Activated naive CD8-positive, alpha-beta T cell treated with anti-CD3 and anti-CD28 coated beads for 36 hours (primary cell): ENCODE data around the gene STK40. TPM values are rescaled to one million over a fixed set of nuclear protein-coding genes. Genes with fewer than 3 reads are reported as not detected.

Experiments used
- DNase-seq: peaks from one replicate; pipeline ENCODE4 v3.0.0; 2021
- H3K27ac Mint-ChIP-seq: one replicate; pipeline ENCODE4 v1.8.0; 2022; ENCODE audit warnings: mild to moderate bottlenecking, moderate library complexity, mixed read lengths
- H3K27me3 Mint-ChIP-seq: one replicate; pipeline ENCODE4 v1.8.0; 2022; ENCODE audit warnings: mild to moderate bottlenecking, mixed read lengths
- H3K36me3 Mint-ChIP-seq: one replicate; pipeline ENCODE4 v1.8.0; 2021; ENCODE audit warnings: mild to moderate bottlenecking, mixed read lengths
- H3K4me1 Mint-ChIP-seq: one replicate; pipeline ENCODE4 v1.8.0; 2021; ENCODE audit warnings: mixed read lengths
- H3K4me3 Mint-ChIP-seq: one replicate; pipeline ENCODE4 v1.8.0; 2022; ENCODE audit warnings: mild to moderate bottlenecking, moderate library complexity, mixed read lengths
- H3K9me3 Mint-ChIP-seq: one replicate; pipeline ENCODE4 v1.8.0; 2022; ENCODE audit warnings: mixed read lengths
- total RNA-seq, 2 experiments: library from RNA; stranded (reverse); gene quantifications; one replicate each; pipeline ENCODE4 v1.2.3, GENCODE V29; 2021

Gene STK40
- total RNA-seq, 2 experiments from 2014 or later: 43.1 to 51.5 TPM

DNA sequence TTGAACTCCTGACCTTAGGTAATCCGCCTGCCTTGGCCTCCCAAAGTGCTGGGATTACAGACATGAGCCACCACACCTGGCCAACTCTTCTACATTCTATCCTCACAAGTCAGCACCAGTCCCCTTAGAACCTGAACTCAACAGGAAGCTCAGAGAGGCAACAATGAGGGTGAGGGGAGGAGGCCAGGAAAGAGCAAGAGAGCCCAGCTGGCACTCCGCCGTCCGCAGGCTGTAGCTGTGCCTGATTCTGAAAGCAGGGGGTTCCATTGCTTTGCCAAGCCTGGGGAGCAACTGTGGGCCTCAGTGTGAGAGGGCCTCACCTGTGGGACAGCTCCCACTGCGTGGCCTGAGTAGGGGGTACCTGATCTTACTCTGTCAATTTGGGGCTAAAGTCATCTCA, 18.7 kb downstream of the STK40 start:
- Mint-ChIP-seq H3K36me3 (peaks cover 4% of the 10 kb centered on the region), H3K4me1 (peaks cover 48% of the 10 kb centered on the region), H3K4me3 (no peak overlapping the region), H3K9me3 (no peaks in the 10 kb centered on the region), H3K27me3 (no peaks in the 10 kb centered on the region), H3K27ac (peak overlapping the region; percentile 87)
- DNase-seq: no peak

DNA sequence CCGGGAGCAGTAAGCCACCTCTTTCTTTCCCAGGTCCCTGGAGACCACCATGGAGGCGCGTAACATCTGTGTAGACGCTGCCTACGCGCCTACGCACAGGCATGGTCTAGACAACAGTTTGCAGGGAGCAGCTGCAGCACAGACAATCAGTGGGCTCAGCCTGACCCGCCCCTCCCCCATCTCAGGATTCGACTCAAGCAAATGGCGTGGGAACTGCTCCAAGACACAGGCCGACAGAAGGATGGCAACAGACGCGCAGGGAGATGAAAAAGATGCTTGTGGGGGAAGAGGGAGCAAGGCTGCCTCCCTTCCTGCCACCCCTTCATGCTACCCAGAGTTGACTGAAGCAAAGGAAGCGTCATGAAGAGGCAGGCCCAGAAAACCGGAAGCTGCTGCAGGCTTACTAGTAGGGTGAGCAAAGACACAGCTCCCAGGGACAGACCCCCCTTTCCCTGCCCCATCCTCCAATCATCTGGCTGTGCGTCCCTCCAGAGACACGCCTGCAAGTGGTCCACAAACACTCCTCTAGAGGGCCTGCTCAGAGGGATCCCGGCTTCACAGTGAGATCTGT, 19.5 kb downstream of the STK40 start:
- peak; percentile 52 for DNase-seq
- Mint-ChIP-seq H3K27me3 (no peaks in the 10 kb centered on the region), H3K4me1 (peaks cover 46% of the 10 kb centered on the region), H3K27ac (peak overlapping the region; percentile 87), H3K4me3 (no peak overlapping the region), H3K9me3 (no peaks in the 10 kb centered on the region), H3K36me3 (peaks cover 4% of the 10 kb centered on the region)

DNA sequence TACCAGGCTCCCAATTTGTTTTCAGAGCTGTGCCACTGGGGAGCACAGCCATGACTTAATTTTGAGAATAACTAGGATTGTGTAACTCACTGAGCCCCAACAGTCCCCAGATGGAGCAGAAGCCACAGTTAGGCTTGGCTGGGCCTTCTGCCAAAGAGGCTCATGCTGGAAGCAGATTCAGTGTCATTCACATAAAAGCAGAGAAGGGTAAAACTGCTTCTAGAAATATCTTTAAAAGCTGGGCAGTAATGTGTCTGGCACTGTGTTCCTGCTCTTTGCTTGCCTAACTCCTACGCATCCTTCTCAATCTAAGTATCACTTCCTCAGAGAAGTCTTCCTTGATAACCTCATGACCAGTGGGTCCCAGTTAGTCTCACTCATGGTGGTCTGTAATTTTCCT, 20.3 kb downstream of the STK40 start:
- no peak overlapping the region for H3K4me3 Mint-ChIP-seq
- peaks cover 4% of the 10 kb centered on the region for H3K36me3 Mint-ChIP-seq
- H3K4me1 Mint-ChIP-seq: peaks cover 46% of the 10 kb centered on the region
- no peaks in the 10 kb centered on the region for H3K27me3 Mint-ChIP-seq
- no peaks in the 10 kb centered on the region for H3K9me3 Mint-ChIP-seq
- DNase-seq: no peak
- peak overlapping the region; percentile 87 for H3K27ac Mint-ChIP-seq

DNA sequence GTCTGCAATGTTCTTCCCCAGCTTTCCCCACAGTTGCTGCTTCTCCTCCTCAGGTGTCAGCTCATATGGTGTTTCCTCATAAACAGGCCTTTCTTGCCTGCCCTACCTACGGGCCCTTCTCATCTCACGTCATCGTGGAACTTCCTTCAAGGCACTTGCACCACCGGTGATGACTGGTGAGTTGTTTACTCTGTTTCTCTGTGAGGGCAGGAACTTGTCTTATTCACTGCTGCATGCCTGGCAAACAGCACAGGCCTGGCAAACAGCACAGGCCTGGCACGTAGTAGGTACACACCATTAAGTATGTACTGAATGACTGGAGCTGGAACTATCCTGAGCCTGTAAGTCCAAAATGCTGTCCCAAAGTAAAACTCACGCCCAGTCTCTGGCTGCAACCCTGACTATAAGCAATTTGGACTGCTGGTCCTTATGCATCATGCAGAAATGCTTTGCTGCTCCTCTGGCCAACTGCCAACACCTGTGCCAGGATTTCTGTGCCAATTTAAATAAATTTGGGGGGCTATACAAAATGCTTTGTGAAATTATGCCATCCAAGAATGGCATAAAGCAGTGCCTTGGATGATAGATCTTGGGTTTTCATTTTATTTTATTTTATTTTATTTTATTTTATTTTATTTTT, 25.7 kb downstream of the STK40 start:
- H3K4me3 Mint-ChIP-seq: no peak overlapping the region
- no peak for DNase-seq
- no peaks in the 10 kb centered on the region for H3K27me3 Mint-ChIP-seq
- H3K4me1 Mint-ChIP-seq: peaks cover 17% of the 10 kb centered on the region
- H3K27ac Mint-ChIP-seq: peak overlapping the region; percentile 14
- H3K9me3 Mint-ChIP-seq: no peaks in the 10 kb centered on the region
- H3K36me3 Mint-ChIP-seq: peaks cover 16% of the 10 kb centered on the region

DNA sequence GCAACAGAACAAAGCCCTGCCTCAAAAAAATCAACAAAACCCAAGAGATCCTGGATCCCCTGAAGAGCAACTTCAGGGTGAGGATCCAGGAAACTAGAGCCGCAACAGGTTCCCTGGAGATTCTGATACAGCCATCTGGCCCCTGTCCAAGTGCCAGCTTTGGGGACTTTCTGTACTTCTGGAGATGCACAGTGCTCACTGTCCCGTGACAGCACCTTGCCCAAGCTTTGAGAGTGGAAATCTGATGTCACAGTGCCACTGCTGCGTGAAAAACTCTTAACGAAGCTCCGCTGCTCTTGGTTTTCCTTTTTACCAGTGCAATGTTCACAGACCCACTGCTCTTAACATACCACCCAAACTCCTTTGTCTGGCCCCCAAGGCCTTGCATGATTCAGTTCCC, 26.3 kb downstream of the STK40 start:
- no peaks in the 10 kb centered on the region for H3K27me3 Mint-ChIP-seq
- no peak for DNase-seq
- H3K36me3 Mint-ChIP-seq: peaks cover 16% of the 10 kb centered on the region
- H3K9me3 Mint-ChIP-seq: no peaks in the 10 kb centered on the region
- no peak overlapping the region for H3K4me3 Mint-ChIP-seq
- peak overlapping the region; percentile 14 for H3K27ac Mint-ChIP-seq
- peaks cover 16% of the 10 kb centered on the region for H3K4me1 Mint-ChIP-seq

DNA sequence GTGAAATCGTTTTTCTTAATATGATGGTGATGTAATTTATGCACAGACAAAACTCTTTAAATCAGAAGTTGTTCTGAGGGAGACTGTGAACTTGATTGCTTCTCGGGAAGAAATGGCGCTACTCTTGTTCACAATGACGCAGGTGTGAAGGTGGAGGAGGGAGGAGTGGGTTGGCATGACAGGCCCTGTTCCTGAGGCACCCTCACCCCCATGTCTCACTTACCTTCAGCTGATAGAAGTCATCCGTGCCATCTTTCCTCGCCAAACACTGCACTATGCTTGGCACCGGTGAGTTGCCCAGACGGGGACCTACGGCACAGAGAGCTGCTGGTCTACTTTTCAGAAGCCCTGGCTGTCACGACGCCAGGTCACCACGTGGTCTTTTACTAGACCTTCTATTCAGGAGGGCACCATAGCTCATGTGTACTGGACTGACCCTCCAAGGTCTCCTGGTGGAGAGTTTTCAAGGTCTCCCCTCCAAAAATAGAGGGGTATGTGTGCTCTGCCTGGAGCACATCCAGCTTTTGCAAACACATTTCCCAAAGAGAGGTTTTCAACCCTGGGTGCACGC, 27.1 kb downstream of the STK40 start:
- Mint-ChIP-seq H3K4me3 (no peak overlapping the region), H3K9me3 (no peaks in the 10 kb centered on the region), H3K4me1 (peaks cover 16% of the 10 kb centered on the region), H3K27ac (no peak overlapping the region), H3K27me3 (no peaks in the 10 kb centered on the region), H3K36me3 (peaks cover 20% of the 10 kb centered on the region)
- DNase-seq: no peak

DNA sequence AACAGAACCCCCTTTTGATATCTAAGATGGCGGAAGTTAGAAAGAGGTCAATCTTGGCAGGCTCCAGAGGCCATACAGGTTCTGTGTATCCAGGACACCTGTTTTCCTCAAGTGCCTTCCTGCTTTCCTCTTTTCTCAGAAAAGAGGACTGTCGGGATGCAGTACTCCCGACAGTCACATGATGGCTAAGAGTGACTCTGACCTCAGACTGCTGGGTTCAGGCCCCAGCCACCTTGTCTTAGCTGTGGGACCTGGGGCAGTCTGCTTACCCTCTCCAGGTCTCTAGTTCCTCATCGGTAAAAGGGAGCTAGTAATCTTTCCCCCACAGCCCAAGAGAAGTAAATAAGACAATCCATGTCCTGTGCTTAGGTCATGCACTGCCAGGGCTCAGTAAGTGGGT, 29.9 kb downstream of the STK40 start:
- H3K4me1 Mint-ChIP-seq: peaks cover 27% of the 10 kb centered on the region
- no peak overlapping the region for H3K27ac Mint-ChIP-seq
- no peak overlapping the region for H3K4me3 Mint-ChIP-seq
- no peak for DNase-seq
- no peaks in the 10 kb centered on the region for H3K9me3 Mint-ChIP-seq
- peaks cover 20% of the 10 kb centered on the region for H3K36me3 Mint-ChIP-seq
- no peaks in the 10 kb centered on the region for H3K27me3 Mint-ChIP-seq

DNA sequence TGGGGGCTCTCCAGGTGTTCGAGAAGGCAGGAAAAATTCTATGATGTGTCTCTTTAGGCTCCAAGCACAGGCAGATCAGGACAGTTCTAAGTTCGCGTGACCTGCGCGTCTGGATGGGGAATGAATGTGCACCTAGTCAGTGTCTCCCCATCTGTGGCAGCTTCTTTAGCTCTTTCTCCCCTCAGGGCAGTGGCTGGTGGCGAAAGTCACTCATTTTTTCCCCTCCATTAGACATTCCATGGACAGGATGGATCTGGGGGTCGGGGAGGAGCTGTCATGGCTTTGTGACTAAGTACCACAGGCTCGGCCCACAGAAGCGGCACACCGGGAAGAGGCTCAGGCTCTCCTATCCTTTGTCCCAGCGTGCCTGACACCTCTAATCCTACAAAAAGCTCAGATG, 31.2 kb downstream of the STK40 start:
- Mint-ChIP-seq H3K9me3 (no peaks in the 10 kb centered on the region), H3K27me3 (no peaks in the 10 kb centered on the region), H3K36me3 (peaks cover 17% of the 10 kb centered on the region), H3K4me1 (peaks cover 29% of the 10 kb centered on the region), H3K4me3 (no peak overlapping the region), H3K27ac (no peak overlapping the region)
- DNase-seq: no peak

DNA sequence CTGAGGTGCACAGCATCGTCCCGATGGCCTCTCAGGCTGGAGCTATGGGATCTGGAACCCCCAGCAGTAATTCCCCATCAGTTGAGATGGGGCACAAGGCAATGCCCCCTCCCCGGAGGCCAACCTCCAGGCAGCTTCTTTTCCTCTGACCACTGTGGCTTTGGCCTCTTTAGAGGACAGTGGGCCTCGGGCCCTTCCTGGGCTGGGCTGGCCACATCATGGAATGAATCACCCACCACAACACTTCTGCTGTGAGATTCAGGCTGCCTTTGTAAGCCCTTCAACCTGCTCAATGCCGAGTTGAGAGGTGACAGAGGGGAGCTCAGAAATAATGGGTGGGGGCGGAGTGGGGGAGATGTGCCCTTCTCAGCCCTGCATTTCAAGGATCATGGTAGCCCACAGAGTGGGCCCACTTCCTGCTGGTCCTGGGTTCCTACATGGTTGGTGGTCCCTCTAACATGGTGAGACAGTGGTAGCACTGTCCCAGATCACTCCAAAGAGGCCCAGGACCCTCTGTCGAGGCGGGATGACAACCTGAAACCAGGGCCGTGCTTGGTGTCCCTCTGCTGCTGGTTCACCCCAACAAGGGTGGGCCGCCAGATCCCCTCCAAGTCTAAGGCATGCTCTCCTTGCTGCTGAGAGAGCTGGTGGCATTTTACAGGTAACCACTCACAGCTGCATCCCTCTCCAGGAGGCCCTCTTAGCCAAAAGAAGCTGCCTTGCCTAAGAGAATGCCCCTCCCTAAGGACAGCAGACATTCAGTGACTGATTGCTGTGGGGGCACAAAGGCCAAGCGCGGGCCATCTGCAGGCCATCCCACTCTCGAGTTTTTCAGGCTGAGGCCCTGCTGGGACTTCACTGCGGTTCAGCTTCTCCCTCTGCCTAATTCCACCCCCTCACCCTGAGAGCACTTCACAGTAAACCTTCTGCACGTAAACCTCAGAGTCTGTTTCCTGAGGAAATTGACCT, 32.5 kb downstream of the STK40 start:
- peaks cover 27% of the 10 kb centered on the region for H3K4me1 Mint-ChIP-seq
- H3K27ac Mint-ChIP-seq: no peak overlapping the region
- no peaks in the 10 kb centered on the region for H3K27me3 Mint-ChIP-seq
- H3K9me3 Mint-ChIP-seq: no peaks in the 10 kb centered on the region
- H3K36me3 Mint-ChIP-seq: peaks cover 16% of the 10 kb centered on the region
- no peak for DNase-seq
- H3K4me3 Mint-ChIP-seq: no peak overlapping the region

DNA sequence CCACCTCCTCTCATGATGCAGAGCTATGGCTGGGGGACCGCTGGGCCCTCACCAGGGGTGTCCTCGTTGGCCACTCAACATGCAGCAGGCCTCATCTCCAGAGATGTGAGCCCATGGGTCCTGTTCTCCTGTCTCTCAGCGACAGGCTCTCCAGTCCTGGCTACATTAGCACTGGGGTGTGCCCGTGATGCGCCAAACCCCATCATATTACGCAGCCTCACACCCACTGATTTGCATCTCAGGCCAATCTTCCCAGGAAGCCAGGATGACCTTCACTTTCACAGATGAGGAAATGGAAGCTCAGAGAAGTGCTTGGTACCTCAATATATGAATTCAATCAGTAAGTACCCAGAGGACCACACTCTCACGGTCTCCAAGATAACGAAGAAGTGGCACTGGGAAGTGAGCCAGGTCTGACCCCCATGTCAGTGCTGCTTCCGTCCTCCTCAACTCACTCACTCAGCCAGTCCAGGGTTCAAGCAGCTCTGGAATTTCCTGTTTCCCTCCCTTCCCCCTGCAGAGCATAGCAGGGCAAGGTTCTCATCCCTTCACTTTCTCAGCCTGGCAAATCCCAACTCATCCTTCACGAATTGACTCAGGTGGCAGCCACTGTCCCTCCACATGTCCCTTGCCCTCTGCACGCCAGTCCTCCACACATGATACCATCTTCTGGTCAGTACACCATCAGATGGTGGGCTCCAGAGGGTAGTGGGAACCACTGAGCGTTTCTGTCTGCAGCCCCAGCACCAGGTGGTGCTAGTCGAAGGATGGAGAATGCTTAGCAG, 33.4 kb downstream of the STK40 start:
- H3K27ac Mint-ChIP-seq: no peak overlapping the region
- H3K9me3 Mint-ChIP-seq: no peaks in the 10 kb centered on the region
- no peaks in the 10 kb centered on the region for H3K27me3 Mint-ChIP-seq
- H3K4me1 Mint-ChIP-seq: peaks cover 23% of the 10 kb centered on the region
- peaks cover 15% of the 10 kb centered on the region for H3K36me3 Mint-ChIP-seq
- no peak for DNase-seq
- no peak overlapping the region for H3K4me3 Mint-ChIP-seq

DNA sequence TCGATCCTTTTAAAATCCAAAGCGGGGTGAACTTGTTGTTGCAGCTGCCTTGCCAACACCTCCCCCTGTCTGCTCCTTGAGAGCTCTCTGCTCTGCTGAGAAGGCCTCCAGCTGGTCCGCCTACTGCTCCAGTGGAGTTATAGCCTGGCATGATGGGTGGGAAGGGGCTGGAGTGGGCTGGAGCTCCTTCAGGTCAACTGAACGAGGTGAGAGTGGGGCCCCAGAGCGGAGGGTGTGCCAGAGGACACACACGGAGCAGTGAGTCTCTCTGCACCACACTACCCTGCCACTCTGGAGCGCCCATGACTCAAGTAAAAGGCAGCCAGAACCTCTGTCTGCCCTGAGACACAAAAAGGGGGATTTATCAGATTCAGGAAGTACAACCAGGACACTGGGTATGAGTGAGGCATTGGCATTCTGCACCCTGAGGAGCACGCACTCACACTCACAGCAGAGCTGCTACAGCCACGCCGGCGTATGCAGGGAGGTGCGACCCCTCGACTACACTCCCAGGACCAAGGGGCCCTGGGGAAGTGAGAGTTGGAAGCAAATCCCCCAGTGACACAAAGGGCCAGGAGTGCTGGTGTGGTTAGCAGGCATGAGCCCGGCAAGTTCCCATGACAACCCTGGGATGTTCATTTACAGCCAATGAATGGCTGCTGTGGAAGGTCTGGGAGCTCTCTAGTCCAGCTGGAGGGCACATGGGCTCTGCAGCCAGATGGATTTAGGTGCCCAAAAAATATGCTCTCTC, 34.3 kb downstream of the STK40 start:
- H3K9me3 Mint-ChIP-seq: no peaks in the 10 kb centered on the region
- H3K36me3 Mint-ChIP-seq: peaks cover 15% of the 10 kb centered on the region
- H3K27me3 Mint-ChIP-seq: no peaks in the 10 kb centered on the region
- DNase-seq: no peak
- H3K27ac Mint-ChIP-seq: peak overlapping the region; percentile 79
- peaks cover 23% of the 10 kb centered on the region for H3K4me1 Mint-ChIP-seq
- H3K4me3 Mint-ChIP-seq: no peak overlapping the region

DNA sequence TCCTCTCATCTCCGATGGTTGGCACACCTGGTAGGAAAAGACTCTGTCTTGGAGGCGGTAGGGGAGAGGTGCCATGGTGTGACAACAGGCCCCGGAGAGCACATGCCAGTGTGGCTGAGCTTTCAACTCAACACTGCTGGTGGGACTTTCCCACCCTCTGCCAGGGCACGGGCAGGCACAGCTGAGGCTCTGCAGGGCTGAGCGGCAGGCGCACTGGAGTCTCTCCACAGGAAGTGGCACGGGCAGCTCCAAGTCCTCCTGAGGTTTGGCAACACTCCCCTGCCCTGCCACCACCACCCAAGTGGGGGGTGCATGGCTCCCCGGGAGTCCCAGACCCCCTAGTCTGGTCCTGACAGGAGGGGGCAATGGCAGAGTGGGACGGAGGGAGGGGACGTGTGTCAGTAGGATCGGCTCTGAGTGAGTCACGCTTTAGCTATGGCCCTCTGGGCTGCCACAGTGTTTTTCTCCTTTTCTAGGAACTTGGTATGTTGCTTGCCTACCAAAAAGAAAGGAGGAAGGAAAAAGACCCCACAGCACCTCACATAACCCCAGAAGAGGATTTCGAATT, 35.0 kb downstream of the STK40 start:
- H3K4me1 Mint-ChIP-seq: peaks cover 23% of the 10 kb centered on the region
- peaks cover 15% of the 10 kb centered on the region for H3K36me3 Mint-ChIP-seq
- no peaks in the 10 kb centered on the region for H3K9me3 Mint-ChIP-seq
- H3K27me3 Mint-ChIP-seq: no peaks in the 10 kb centered on the region
- peak overlapping the region; percentile 11 for H3K27ac Mint-ChIP-seq
- H3K4me3 Mint-ChIP-seq: peak overlapping the region; percentile 5
- peak; percentile 48 for DNase-seq

DNA sequence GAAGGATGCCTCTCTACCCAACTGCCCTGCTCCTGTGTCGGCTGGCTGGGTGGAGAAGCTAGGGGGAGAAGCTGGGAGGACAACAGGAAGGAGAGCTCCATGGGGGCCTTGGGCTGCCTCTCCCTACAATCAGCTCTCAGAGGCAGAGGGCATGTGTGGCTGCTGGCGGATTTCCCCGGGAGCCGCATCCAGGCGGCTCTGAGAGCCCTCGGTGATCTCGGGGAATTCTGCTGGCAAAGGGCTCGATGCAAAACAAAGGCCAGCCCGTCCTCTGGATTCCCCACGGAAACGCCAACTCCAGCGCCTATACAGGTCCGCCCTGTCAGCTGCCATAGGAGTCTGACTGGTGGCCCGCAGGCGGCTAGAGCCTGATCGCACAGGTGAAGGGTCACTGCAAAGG, 35.9 kb downstream of the STK40 start:
- Mint-ChIP-seq H3K27ac (no peak overlapping the region), H3K4me1 (peaks cover 23% of the 10 kb centered on the region), H3K4me3 (no peak overlapping the region), H3K36me3 (peaks cover 13% of the 10 kb centered on the region), H3K9me3 (no peaks in the 10 kb centered on the region), H3K27me3 (no peaks in the 10 kb centered on the region)
- DNase-seq: no peak

DNA sequence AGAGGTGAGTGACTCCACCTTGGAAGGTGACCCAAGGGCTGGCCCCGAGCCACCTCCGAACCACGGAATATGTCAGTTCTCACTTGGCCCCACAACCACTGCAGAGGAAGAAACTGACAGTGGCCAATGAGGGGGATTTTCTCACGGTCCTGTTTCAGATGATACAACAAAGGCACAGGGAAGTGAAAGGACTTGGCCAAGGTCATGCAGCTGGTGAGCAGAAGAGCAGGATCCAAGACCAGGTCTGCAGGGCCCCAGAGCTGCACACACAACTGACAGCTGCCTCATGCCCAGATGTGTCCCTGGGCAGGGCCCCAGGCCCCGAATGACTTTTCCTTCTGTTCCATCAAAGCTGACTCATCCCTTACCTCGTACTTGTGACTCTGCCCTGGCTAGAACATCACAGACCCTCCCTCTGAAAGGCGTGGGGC, 36.5 kb downstream of the STK40 start:
- peaks cover 23% of the 10 kb centered on the region for H3K4me1 Mint-ChIP-seq
- H3K36me3 Mint-ChIP-seq: peaks cover 11% of the 10 kb centered on the region
- no peaks in the 10 kb centered on the region for H3K9me3 Mint-ChIP-seq
- no peak overlapping the region for H3K27ac Mint-ChIP-seq
- no peak for DNase-seq
- H3K4me3 Mint-ChIP-seq: no peak overlapping the region
- no peaks in the 10 kb centered on the region for H3K27me3 Mint-ChIP-seq
